C4-2B (cell line): ENCODE results near the gene TTLL5.

Experiments
- CTCF ChIP-seq: fragments of 450-650 bp; conservative IDR thresholded peaks from 2 replicates; pipeline ENCODE4 v1.5.1; 2017; ENCODE audit warnings: mild to moderate bottlenecking
- ZFX ChIP-seq: fragments of 450-650 bp; IDR thresholded peaks from 2 replicates; pipeline ENCODE4 v1.6.1; 2017

DNA sequence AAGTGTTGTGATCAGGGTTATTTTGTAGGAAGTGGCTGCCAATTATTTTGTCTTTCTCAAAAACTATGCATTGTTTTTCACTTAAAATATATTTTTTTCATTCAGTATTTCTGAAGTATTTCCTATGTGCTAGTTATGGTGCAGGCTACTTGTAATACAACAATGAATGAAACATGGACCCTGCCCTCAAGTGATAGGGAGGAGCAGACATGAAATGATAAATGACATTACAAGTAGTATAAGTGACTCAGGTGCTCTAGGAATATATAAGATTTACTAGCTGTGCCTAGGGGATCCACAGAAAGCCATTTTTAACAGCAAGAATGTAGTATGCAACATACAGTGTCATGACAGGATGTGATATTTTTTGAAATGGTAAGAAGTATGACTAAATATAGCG is 65.3 kb downstream of the TTLL5 start:
- TF ChIP-seq CTCF (no peak), ZFX (no peak)
